ENCODE data around the gene PRDM8. TPM values are rescaled to one million over a fixed set of nuclear protein-coding genes. Genes with fewer than 3 reads are reported as not detected.

The PRDM8 gene
- total RNA-seq, 2 donors from 2014 or later = not detected

DNA sequence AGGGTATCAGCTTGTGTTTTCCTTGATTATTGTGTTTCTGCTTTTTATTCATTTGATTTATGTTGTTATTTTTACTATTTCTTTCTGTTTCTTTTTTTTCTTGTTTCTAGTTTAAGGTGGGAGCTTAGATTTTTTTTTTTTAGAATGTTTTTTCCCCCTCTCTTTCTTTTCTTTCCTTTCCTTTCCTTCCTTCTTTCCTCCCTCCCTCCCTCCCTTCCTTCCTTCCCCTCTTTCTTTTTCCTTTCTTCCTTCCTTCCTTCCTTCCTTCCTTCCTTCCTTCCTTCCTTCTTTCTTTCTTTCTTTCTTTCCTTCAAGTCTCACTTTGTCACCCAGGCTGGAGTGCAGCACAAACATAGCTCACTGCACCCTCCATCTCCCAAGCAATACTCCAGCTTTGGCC lies 31.4 kb upstream of the PRDM8 start:
- Mint-ChIP-seq H3K27ac (no peak overlapping the region), H3K9me3 (no peaks in the 10 kb centered on the region), H3K36me3 (ENCODE audit: low read depth) (no peaks in the 10 kb centered on the region), H3K4me3 (no peak overlapping the region), H3K4me1 (no peaks in the 10 kb centered on the region), H3K27me3 (ENCODE audit: insufficient read depth) (peaks cover 52% of the 10 kb centered on the region)
- Histone ChIP-seq H3K9me3 (ENCODE audit: control insufficient read depth, low read length) (no peaks in the 10 kb centered on the region), H3K4me1 (ENCODE audit: control insufficient read depth, insufficient read depth, low read length) (no peaks in the 10 kb centered on the region), H3K36me3 (ENCODE audit: control insufficient read depth, insufficient read depth, low read length) (no peaks in the 10 kb centered on the region), H3K27ac (ENCODE audit: low read depth, low read length) (no peak overlapping the region), H3K9ac (ENCODE audit: extremely low read depth, low read length, poor library complexity, severe bottlenecking) (no peak overlapping the region), H3K4me3 (ENCODE audit: low read length) (no peak overlapping the region), H3K27me3 (ENCODE audit: control insufficient read depth, insufficient read depth, low read length, poor library complexity, severe bottlenecking) (peaks cover 45% of the 10 kb centered on the region)
- TF ChIP-seq, protein P1, sequence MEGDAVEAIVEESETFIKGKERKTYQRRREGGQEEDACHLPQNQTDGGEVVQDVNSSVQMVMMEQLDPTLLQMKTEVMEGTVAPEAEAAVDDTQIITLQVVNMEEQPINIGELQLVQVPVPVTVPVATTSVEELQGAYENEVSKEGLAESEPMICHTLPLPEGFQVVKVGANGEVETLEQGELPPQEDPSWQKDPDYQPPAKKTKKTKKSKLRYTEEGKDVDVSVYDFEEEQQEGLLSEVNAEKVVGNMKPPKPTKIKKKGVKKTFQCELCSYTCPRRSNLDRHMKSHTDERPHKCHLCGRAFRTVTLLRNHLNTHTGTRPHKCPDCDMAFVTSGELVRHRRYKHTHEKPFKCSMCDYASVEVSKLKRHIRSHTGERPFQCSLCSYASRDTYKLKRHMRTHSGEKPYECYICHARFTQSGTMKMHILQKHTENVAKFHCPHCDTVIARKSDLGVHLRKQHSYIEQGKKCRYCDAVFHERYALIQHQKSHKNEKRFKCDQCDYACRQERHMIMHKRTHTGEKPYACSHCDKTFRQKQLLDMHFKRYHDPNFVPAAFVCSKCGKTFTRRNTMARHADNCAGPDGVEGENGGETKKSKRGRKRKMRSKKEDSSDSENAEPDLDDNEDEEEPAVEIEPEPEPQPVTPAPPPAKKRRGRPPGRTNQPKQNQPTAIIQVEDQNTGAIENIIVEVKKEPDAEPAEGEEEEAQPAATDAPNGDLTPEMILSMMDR (conservative IDR thresholded peaks at IDR 0.05) = no peak
- DNase-seq = no peak

DNA sequence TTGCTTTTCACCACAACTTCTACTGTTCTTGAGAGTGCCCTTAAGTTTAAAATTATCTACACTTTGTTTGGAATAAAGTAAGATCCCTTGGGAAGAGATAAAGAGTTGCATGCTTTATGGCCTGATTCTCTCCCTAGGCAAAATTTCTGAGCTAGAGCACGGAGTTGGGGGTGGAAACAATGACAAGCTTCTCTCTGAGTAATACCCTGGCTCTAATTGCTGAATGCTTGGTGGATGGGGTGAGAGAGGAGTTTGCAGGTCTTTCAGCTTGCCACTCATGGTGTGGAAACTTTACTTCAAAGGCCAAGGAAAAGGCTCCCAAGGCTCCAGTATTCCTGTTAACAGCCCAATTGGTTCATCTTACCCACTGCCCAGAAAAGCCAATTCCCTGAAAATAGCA lies 26.1 kb upstream of the PRDM8 start:
- H3K27me3 ChIP-seq (ENCODE audit: control insufficient read depth, insufficient read depth, low read length, poor library complexity, severe bottlenecking) = peaks cover 37% of the 10 kb centered on the region
- TF ChIP-seq, protein P1 (conservative IDR thresholded peaks at IDR 0.05) = no peak
- no peaks in the 10 kb centered on the region for H3K4me1 ChIP-seq (ENCODE audit: control insufficient read depth, insufficient read depth, low read length)
- Mint-ChIP-seq H3K36me3 (ENCODE audit: low read depth) (no peaks in the 10 kb centered on the region), H3K4me3 (no peak overlapping the region), H3K27me3 (ENCODE audit: insufficient read depth) (peaks cover 49% of the 10 kb centered on the region), H3K9me3 (no peaks in the 10 kb centered on the region), H3K27ac (no peak overlapping the region), H3K4me1 (no peaks in the 10 kb centered on the region)
- H3K27ac ChIP-seq (ENCODE audit: low read depth, low read length) = no peak overlapping the region
- WGBS, 2 experiments (ENCODE audit: insufficient coverage in 1 of 2, insufficient read length in 1 of 2) = 72 to 83% methylated on average over 1 of the region's 1 CpG
- no peak overlapping the region for H3K9ac ChIP-seq (ENCODE audit: extremely low read depth, low read length, poor library complexity, severe bottlenecking)
- no peak overlapping the region for H3K4me3 ChIP-seq (ENCODE audit: low read length)
- DNase-seq = no peak
- no peaks in the 10 kb centered on the region for H3K9me3 ChIP-seq (ENCODE audit: control insufficient read depth, low read length)
- H3K36me3 ChIP-seq (ENCODE audit: control insufficient read depth, insufficient read depth, low read length) = no peaks in the 10 kb centered on the region

DNA sequence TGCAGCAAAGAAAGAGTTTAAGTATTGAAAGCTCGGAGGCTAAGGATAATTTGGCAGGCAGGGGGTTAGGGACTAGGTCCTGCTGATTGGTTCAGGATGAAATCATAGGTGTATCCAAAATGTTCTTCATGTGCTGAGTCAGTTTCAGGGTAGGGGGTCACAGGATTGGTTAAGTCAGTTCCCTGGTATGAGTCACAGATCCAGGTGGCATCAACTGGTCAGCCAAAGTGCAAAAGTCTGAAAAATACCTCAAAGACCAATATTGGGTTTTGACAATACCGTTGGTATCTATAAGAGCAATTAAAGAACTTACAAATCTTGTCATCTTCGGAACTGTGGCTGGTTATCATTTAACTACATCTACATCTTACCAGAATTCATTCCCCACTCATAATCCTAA lies 25.6 kb upstream of the PRDM8 start:
- Mint-ChIP-seq H3K9me3 (no peaks in the 10 kb centered on the region), H3K36me3 (ENCODE audit: low read depth) (no peaks in the 10 kb centered on the region), H3K4me1 (no peaks in the 10 kb centered on the region), H3K4me3 (no peak overlapping the region), H3K27ac (no peak overlapping the region), H3K27me3 (ENCODE audit: insufficient read depth) (peaks cover 52% of the 10 kb centered on the region)
- H3K9ac ChIP-seq (ENCODE audit: extremely low read depth, low read length, poor library complexity, severe bottlenecking) = no peak overlapping the region
- TF ChIP-seq, protein P1 (conservative IDR thresholded peaks at IDR 0.05) = no peak
- H3K27ac ChIP-seq (ENCODE audit: low read depth, low read length) = no peak overlapping the region
- H3K4me1 ChIP-seq (ENCODE audit: control insufficient read depth, insufficient read depth, low read length) = no peaks in the 10 kb centered on the region
- H3K27me3 ChIP-seq (ENCODE audit: control insufficient read depth, insufficient read depth, low read length, poor library complexity, severe bottlenecking) = peaks cover 41% of the 10 kb centered on the region
- no peak overlapping the region for H3K4me3 ChIP-seq (ENCODE audit: low read length)
- no peaks in the 10 kb centered on the region for H3K9me3 ChIP-seq (ENCODE audit: control insufficient read depth, low read length)
- no peak for DNase-seq
- no peaks in the 10 kb centered on the region for H3K36me3 ChIP-seq (ENCODE audit: control insufficient read depth, insufficient read depth, low read length)
- WGBS, 2 experiments (ENCODE audit: insufficient coverage in 1 of 2, insufficient read length in 1 of 2) = 84 to 90% methylated on average over 2 to 3 of the region's 3 CpGs
